SK-N-SH treated with all-trans-retinoic acid at 6 μM for 48 hours (cell line): ENCODE results near the gene CSRP1.

Experiments used
- CSDC2 ChIP-seq: fragments of 250-450 bp; sonication (Bioruptor Pico); IDR thresholded peaks from 2 replicates; pipeline ENCODE4 v1.5.0; 2020; ENCODE audit warnings: mild to moderate bottlenecking, moderate library complexity
- ZFP30 ChIP-seq: fragments of 450-650 bp; formaldehyde crosslinking; IDR thresholded peaks from 2 replicates; pipeline ENCODE4 v1.5.0; 2022; ENCODE audit warnings: mild to moderate bottlenecking, moderate library complexity
- TF ChIP-seq, protein P1 (sequence below): fragments of 250-450 bp; sonication (Bioruptor Pico); IDR thresholded peaks from 2 replicates; pipeline ENCODE4 v1.8.0; 2020; ENCODE audit warnings: mild to moderate bottlenecking, moderate library complexity, borderline replicate concordance

GRCh38 chr1:201436393-201436792, 70.5 kb downstream of the CSRP1 start:
- TF ChIP-seq CSDC2 (CRISPR knock-in tag) = no peak
- TF ChIP-seq, protein P1, sequence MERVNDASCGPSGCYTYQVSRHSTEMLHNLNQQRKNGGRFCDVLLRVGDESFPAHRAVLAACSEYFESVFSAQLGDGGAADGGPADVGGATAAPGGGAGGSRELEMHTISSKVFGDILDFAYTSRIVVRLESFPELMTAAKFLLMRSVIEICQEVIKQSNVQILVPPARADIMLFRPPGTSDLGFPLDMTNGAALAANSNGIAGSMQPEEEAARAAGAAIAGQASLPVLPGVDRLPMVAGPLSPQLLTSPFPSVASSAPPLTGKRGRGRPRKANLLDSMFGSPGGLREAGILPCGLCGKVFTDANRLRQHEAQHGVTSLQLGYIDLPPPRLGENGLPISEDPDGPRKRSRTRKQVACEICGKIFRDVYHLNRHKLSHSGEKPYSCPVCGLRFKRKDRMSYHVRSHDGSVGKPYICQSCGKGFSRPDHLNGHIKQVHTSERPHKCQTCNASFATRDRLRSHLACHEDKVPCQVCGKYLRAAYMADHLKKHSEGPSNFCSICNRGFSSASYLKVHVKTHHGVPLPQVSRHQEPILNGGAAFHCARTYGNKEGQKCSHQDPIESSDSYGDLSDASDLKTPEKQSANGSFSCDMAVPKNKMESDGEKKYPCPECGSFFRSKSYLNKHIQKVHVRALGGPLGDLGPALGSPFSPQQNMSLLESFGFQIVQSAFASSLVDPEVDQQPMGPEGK = no peak
- no peak for TF ChIP-seq ZFP30 (CRISPR knock-in tag)
